T-cell (primary cell): ENCODE data around the gene HHEX. TPM values are rescaled to one million over a fixed set of nuclear protein-coding genes. Genes with fewer than 3 reads are reported as not detected.

Experiments used
- ATAC-seq, 4 experiments: fragments of 200-7000 bp in 3 of 4; fragments of 150-1000 bp in 1 of 4; cut with Tn5 transposase; replicated peaks in 1 of 4; 1 replicate in 3 of 4; 2 replicates in 1 of 4; pipeline ENCODE4 v1.10.0; 2021; ENCODE audit warnings: moderate library complexity in 3 of 4, mild to moderate bottlenecking in 2 of 4, moderate number of reproducible peaks in 1 of 4
- CTCF ChIA-PET, 2 donors: fragments of 300-600 bp; sonication (Branson Sonifier 250); formaldehyde crosslinking; loops; one replicate each; lab custom pipeline; 2022; ENCODE audit warnings: antibody characterized with exemption in 2 of 2; lab: Charles Lee
- POLR2A ChIA-PET, 2 donors: fragments of 300-600 bp; sonication (Branson Sonifier 250); formaldehyde crosslinking; loops; one replicate each; lab custom pipeline; 2022; ENCODE audit warnings: antibody characterized with exemption in 2 of 2; lab: Charles Lee
- DNase-seq, 35 experiments: peaks; one replicate each; pipeline versions ENCODE4 v3.0.0 to v3.0.0-alpha.2; 2013 to 2023
- H3K27ac ChIP-seq: one replicate; pipeline ENCODE4 v1.5.1; 2013; ENCODE audit warnings: low read length
- H3K27me3 ChIP-seq, 2 experiments: replicated peaks in 1 of 2; 1 replicate in 1 of 2; 2 replicates in 1 of 2; pipeline versions ENCODE4 v1.6.1 to v1.7.0; 2013; ENCODE audit warnings: low read length in 1 of 2, mixed read lengths in 1 of 2; ENCODE audit not compliant: control insufficient read depth in 2 of 2, insufficient read depth in 2 of 2; ENCODE audit errors: extremely low read depth in 1 of 2
- H3K36me3 ChIP-seq, 2 donors: 1 replicate in 1 of 2; 2 replicates in 1 of 2; pipeline versions ENCODE4 v1.6.1 to v1.7.0; 2013; ENCODE audit warnings: low read length in 1 of 2; ENCODE audit not compliant: control insufficient read depth in 2 of 2, insufficient read depth in 1 of 2; ENCODE audit errors: extremely low read depth in 1 of 2
- H3K4me1 ChIP-seq, 2 experiments: 1 replicate in 1 of 2; 2 replicates in 1 of 2; pipeline versions ENCODE4 v1.6.1 to v1.7.0; 2013; ENCODE audit warnings: low read length in 2 of 2, mixed read lengths in 1 of 2; ENCODE audit not compliant: insufficient read depth in 2 of 2, control insufficient read depth in 1 of 2; ENCODE audit errors: extremely low read depth in 1 of 2
- H3K4me3 ChIP-seq, 2 donors: 1 replicate in 1 of 2; 2 replicates in 1 of 2; pipeline versions ENCODE4 v1.5.1 to v1.7.0; 2013; ENCODE audit warnings: mild to moderate bottlenecking in 2 of 2, low read length in 1 of 2, moderate library complexity in 1 of 2; ENCODE audit not compliant: control insufficient read depth in 1 of 2; ENCODE audit errors: extremely low read depth in 1 of 2
- H3K9me3 ChIP-seq: 2 replicates; pipeline ENCODE4 v1.7.0; 2013
- H3K27ac Mint-ChIP-seq, 2 donors: one replicate each; pipeline ENCODE4 v1.8.0; 2020 to 2021; ENCODE audit warnings: mild to moderate bottlenecking in 2 of 2, mixed read lengths in 2 of 2
- H3K27me3 Mint-ChIP-seq, 2 donors: one replicate each; pipeline ENCODE4 v1.8.0; 2021 to 2022; ENCODE audit warnings: mixed read lengths in 2 of 2
- H3K36me3 Mint-ChIP-seq: one replicate; pipeline ENCODE4 v1.8.0; 2021; ENCODE audit warnings: mixed read lengths
- H3K4me1 Mint-ChIP-seq, 3 donors: one replicate each; pipeline ENCODE4 v1.8.0; 2020 to 2022; ENCODE audit warnings: mixed read lengths in 3 of 3, mild to moderate bottlenecking in 1 of 3
- H3K4me3 Mint-ChIP-seq, 3 donors: one replicate each; pipeline ENCODE4 v1.8.0; 2020 to 2022; ENCODE audit warnings: mild to moderate bottlenecking in 3 of 3, mixed read lengths in 3 of 3, moderate library complexity in 3 of 3
- H3K9me3 Mint-ChIP-seq, 3 donors: one replicate each; pipeline ENCODE4 v1.8.0; 2020 to 2022; ENCODE audit warnings: mixed read lengths in 3 of 3
- WGBS: methylation state at CpG from one replicate; pipeline ENCODE4 v1.1.5; 2013; ENCODE audit warnings: missing lambda C conversion rate; ENCODE audit not compliant: insufficient coverage; 5-methylcytosine and 5-hydroxymethylcytosine counted together
- total RNA-seq, 35 experiments: library from RNA in 6 of 35; stranded (reverse) in 6 of 35; fragments of 120-200 nt in 1 of 35; gene quantifications; one replicate each; pipeline versions ENCODE4 v1.2.1 to v1.2.4 and lab custom pipeline; 2013 to 2026

HHEX gene
- total RNA-seq, 5 donors from 2014 or later (not counting 1 experiment from before 2014, with no cell fraction given) = 1.3 to 5.8 (median 3.6) TPM

- H3K9me3 ChIP-seq = no peaks in the 10 kb centered on the region
- DNase-seq = no peak
- no peaks in the 10 kb centered on the region for H3K4me1 ChIP-seq
- ATAC-seq = no peak
- H3K4me3 Mint-ChIP-seq = no peak overlapping the region
- H3K27me3 ChIP-seq = peaks cover 0 to 17% of the 10 kb centered on the region in 2 experiments
- H3K27ac ChIP-seq = no peak overlapping the region
- H3K27me3 Mint-ChIP-seq = peaks cover 22 to 31% of the 10 kb centered on the region in 2 donors
- no peak overlapping the region for H3K4me3 ChIP-seq
- H3K4me1 Mint-ChIP-seq = no peaks in the 10 kb centered on the region
- no peaks in the 10 kb centered on the region for H3K36me3 ChIP-seq
- H3K27ac Mint-ChIP-seq = no peak overlapping the region
- H3K9me3 Mint-ChIP-seq = no peaks in the 10 kb centered on the region
- POLR2A ChIA-PET = no interaction called here
- no peaks in the 10 kb centered on the region for H3K36me3 Mint-ChIP-seq
- CTCF ChIA-PET = interaction anchor here in 1 of 2 donors (1.1 kb wide), 1 partner anchor 359 kb away, joined by 3 read pairs; no protein-coding TSS in a partner anchor
These were observed 31.0 kb downstream of the HHEX start for GRCh38 chr10:92720831-92721165.

- no peak for ATAC-seq
- H3K27ac ChIP-seq = no peak overlapping the region
- no peaks in the 10 kb centered on the region for H3K9me3 ChIP-seq
- H3K4me1 ChIP-seq = no peaks in the 10 kb centered on the region
- H3K36me3 ChIP-seq = no peaks in the 10 kb centered on the region
- H3K27ac Mint-ChIP-seq = no peak overlapping the region
- ChIA-PET POLR2A (no interaction called here), CTCF (no interaction called here)
- H3K4me3 Mint-ChIP-seq = no peak overlapping the region
- H3K36me3 Mint-ChIP-seq = no peaks in the 10 kb centered on the region
- H3K27me3 Mint-ChIP-seq = peaks cover 24 to 27% of the 10 kb centered on the region in 2 donors
- H3K4me1 Mint-ChIP-seq = no peaks in the 10 kb centered on the region
- no peak overlapping the region for H3K4me3 ChIP-seq
- DNase-seq = no peak
- no peaks in the 10 kb centered on the region for H3K9me3 Mint-ChIP-seq
- peaks cover 0 to 10% of the 10 kb centered on the region in 2 experiments for H3K27me3 ChIP-seq
These were observed 32.6 kb downstream of the HHEX start for GRCh38 chr10:92722349-92722748.

DNA sequence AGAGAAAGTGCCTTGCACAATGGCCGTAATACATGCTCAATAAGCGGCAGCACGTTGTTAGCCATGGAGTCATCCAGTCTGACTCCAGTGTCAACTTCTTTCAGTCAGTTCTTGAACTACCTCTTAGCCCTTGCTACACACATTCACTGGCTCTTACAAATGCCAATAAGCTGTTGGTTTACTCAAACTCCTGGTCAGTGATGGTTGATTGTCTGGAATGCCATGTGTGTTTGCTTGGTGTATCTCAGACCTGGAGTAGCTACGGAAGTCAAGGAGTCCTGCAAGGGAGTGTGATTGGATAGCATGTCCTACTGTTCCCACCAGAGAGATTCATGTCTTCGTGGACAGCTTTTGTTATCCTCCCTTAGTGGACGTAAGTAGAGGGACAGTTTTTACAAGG is 37.4 kb downstream of the HHEX start:
- H3K9me3 Mint-ChIP-seq = no peaks in the 10 kb centered on the region
- Histone ChIP-seq H3K27me3 (no peaks in the 10 kb centered on the region), H3K4me3 (no peak overlapping the region), H3K27ac (no peak overlapping the region), H3K36me3 (no peaks in the 10 kb centered on the region), H3K9me3 (no peaks in the 10 kb centered on the region), H3K4me1 (no peaks in the 10 kb centered on the region)
- no peak for DNase-seq
- H3K4me3 Mint-ChIP-seq = no peak overlapping the region
- H3K36me3 Mint-ChIP-seq = no peaks in the 10 kb centered on the region
- ChIA-PET CTCF (no interaction called here), POLR2A (interaction anchor here in 1 of 2 donors (0.7 kb wide), 1 partner anchor 149 kb away, joined by 9 read pairs; no protein-coding TSS in a partner anchor)
- no peak for ATAC-seq
- WGBS = 83% methylated on average over 5 of the region's 6 CpGs
- H3K27ac Mint-ChIP-seq = no peak overlapping the region
- H3K27me3 Mint-ChIP-seq = peaks cover 15 to 17% of the 10 kb centered on the region in 2 donors
- H3K4me1 Mint-ChIP-seq = no peaks in the 10 kb centered on the region

DNA sequence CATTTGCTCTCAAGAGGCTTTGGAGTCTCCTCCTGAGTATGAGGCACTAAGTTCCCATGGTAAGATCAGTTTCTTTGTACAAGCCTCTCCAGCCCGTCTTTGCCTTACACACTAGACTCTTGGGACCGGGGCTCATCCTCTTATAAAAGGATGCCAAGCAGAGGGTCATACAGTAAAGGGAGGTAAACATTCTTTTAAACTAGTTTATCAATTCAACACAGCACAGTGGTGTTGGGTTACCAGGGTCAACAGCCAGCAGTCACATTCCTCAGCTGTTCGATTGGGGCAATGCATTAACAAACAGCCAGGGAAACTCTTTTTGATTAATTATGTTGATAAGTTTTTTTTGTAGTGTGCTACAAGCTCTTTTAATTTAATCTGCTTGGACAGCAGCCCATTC is 37.8 kb downstream of the HHEX start:
- no CpG with 5 or more reads among the region's 3 CpGs for WGBS
- no peak overlapping the region for H3K27ac Mint-ChIP-seq
- H3K27me3 Mint-ChIP-seq = peaks cover 15 to 17% of the 10 kb centered on the region in 2 donors
- H3K27me3 ChIP-seq = no peaks in the 10 kb centered on the region
- H3K36me3 ChIP-seq = no peaks in the 10 kb centered on the region
- no peaks in the 10 kb centered on the region for H3K4me1 Mint-ChIP-seq
- ChIA-PET POLR2A (no interaction called here), CTCF (no interaction called here)
- ATAC-seq (no peak), DNase-seq (no peak)
- H3K4me3 Mint-ChIP-seq = no peak overlapping the region
- H3K4me1 ChIP-seq = no peaks in the 10 kb centered on the region
- H3K27ac ChIP-seq = no peak overlapping the region
- H3K36me3 Mint-ChIP-seq = no peaks in the 10 kb centered on the region
- no peak overlapping the region for H3K4me3 ChIP-seq
- no peaks in the 10 kb centered on the region for H3K9me3 ChIP-seq
- H3K9me3 Mint-ChIP-seq = no peaks in the 10 kb centered on the region

DNA sequence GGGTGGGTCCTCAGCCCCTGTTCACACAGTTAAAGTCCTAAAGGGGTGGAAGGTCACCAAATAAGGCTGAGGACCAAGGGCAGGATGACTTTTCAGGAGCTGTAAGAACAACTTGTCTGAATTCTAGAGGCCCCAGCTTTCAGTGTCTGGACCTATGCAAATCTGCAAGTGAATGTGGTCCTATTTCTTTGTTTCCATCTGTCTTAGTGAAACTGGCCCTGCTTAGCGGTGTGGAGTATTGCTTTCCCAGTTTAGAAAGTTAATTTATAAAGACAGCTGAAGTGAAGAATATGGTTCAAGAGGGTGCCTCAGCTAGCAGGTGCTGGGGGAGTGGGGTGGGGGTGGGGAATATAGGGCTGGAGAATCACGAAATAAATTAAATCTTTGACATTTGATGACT is 40.1 kb downstream of the HHEX start:
- POLR2A ChIA-PET = no interaction called here
- Histone ChIP-seq H3K27ac (no peak overlapping the region), H3K36me3 (no peaks in the 10 kb centered on the region), H3K27me3 (no peaks in the 10 kb centered on the region), H3K4me3 (no peak overlapping the region), H3K9me3 (no peaks in the 10 kb centered on the region), H3K4me1 (no peaks in the 10 kb centered on the region)
- H3K36me3 Mint-ChIP-seq = no peaks in the 10 kb centered on the region
- ATAC-seq (no peak), DNase-seq (no peak)
- H3K27me3 Mint-ChIP-seq = peaks cover 15 to 17% of the 10 kb centered on the region in 2 donors
- CTCF ChIA-PET = no interaction called here
- no peak overlapping the region for H3K4me3 Mint-ChIP-seq
- H3K9me3 Mint-ChIP-seq = no peaks in the 10 kb centered on the region
- 100% methylated on average over 1 of the region's 2 CpGs for WGBS
- H3K27ac Mint-ChIP-seq = no peak overlapping the region
- peaks cover 0 to 2% (median 0%) of the 10 kb centered on the region in 3 donors for H3K4me1 Mint-ChIP-seq

DNA sequence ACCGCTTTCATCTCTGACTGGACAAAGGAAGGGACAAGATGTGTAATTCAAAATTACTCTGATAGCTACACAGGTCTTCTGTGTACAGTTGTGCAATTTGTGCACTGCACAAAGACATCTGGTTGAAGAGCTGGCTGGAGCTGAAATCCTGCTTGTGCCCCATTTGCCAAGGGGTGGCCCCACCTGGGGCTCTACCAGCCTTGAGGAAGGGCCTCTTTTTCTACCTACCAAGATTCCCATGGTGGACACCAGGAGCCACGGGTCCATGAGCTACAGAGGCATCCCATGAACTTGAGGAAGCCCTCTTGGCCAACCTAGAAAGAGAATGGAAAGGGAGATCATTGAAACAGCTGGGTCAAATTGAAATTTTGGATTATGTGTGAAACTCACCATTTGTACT is 43.2 kb downstream of the HHEX start:
- Mint-ChIP-seq H3K27ac (no peak overlapping the region), H3K36me3 (no peaks in the 10 kb centered on the region), H3K9me3 (no peaks in the 10 kb centered on the region), H3K4me1 (peaks cover 0 to 2% (median 0%) of the 10 kb centered on the region in 3 donors), H3K4me3 (no peak overlapping the region), H3K27me3 (peaks cover 8 to 17% of the 10 kb centered on the region in 2 donors)
- POLR2A ChIA-PET = no interaction called here
- no peaks in the 10 kb centered on the region for H3K36me3 ChIP-seq
- H3K27me3 ChIP-seq = peaks cover 0 to 3% of the 10 kb centered on the region in 2 experiments
- H3K4me3 ChIP-seq = no peak overlapping the region
- H3K9me3 ChIP-seq = no peaks in the 10 kb centered on the region
- ATAC-seq (no peak), DNase-seq (no peak)
- no CpG with 5 or more reads among the region's 2 CpGs for WGBS
- H3K27ac ChIP-seq = no peak overlapping the region
- CTCF ChIA-PET = no interaction called here
- H3K4me1 ChIP-seq = no peaks in the 10 kb centered on the region

DNA sequence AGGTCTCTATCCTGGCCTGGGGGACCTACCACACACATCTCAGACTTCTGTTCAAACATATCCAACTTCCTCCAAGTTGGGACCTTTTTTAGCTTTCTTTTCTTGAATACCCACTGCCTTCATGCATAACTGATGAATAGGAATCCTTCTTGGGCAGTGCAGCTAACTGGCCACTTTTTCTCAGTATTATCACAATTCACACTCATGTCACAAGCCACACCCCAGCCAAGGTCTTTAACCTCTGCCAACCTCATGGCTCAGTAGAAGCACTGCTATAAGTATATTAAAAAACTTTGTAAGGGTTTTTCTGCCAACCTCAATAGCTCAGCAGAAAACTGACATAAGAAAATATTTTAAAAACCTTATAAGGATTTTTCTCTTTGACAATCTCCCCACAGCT is 44.5 kb downstream of the HHEX start:
- Histone ChIP-seq H3K27ac (no peak overlapping the region), H3K27me3 (peaks cover 0 to 5% of the 10 kb centered on the region in 2 experiments), H3K4me3 (no peak overlapping the region), H3K36me3 (no peaks in the 10 kb centered on the region), H3K4me1 (no peaks in the 10 kb centered on the region), H3K9me3 (no peaks in the 10 kb centered on the region)
- H3K4me1 Mint-ChIP-seq = peaks cover 0 to 2% (median 0%) of the 10 kb centered on the region in 3 donors
- POLR2A ChIA-PET = interaction anchor here in 1 of 2 donors (0.6 kb wide), 1 partner anchor 116 kb away, joined by 3 read pairs; no protein-coding TSS in a partner anchor
- H3K4me3 Mint-ChIP-seq = no peak overlapping the region
- H3K36me3 Mint-ChIP-seq = no peaks in the 10 kb centered on the region
- CTCF ChIA-PET = no interaction called here
- H3K27ac Mint-ChIP-seq = no peak overlapping the region
- DNase-seq = no peak
- no peak for ATAC-seq
- H3K27me3 Mint-ChIP-seq = peaks cover 8 to 16% of the 10 kb centered on the region in 2 donors
- no peaks in the 10 kb centered on the region for H3K9me3 Mint-ChIP-seq
